SK-MEL-5 (cell line): ENCODE results near the gene G0S2. TPM values are rescaled to one million over a fixed set of nuclear protein-coding genes. Genes with fewer than 3 reads are reported as not detected.

ENCODE experiments used
- DNase-seq: peaks from one replicate; pipeline ENCODE4 v3.0.0-alpha.2; 2016; ENCODE audit warnings: low read depth, low spot score
- in situ Hi-C: cut with HindIII; loops from 2 replicates; pipeline ENCODE4 v1.10.0; 2016; ENCODE audit warnings: low sequenced_read_pairs, high pct_unique_total_duplicates, low pct_unique_long_range_greater_than_20kb
- polyA plus RNA-seq, 2 experiments: library from polyadenylated mRNA; depleted of rRNA; stranded (reverse); fragments of >200 nt; gene quantifications; 2 replicates each; pipeline ENCODE4 v1.2.3, GENCODE V29; 2015
- total RNA-seq: library from RNA; depleted of rRNA; stranded (reverse); fragments of >200 nt; shearing (Covaris generic); gene quantifications from 2 replicates; pipeline ENCODE4 v1.2.3, GENCODE V29; 2014; rRNA removed

G0S2 gene, protein sequence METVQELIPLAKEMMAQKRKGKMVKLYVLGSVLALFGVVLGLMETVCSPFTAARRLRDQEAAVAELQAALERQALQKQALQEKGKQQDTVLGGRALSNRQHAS
- total RNA-seq: 0.18 TPM in 1 of 2 replicates, not detected in the other
- polyA plus RNA-seq (2015; cell fraction: cytosol; rRNA removed): 0.56 and 1.2 TPM in 2 replicates
- 0.33 TPM in 1 of 2 replicates, not detected in the other for polyA plus RNA-seq (2015; cell fraction: nucleus; rRNA removed)

DNA sequence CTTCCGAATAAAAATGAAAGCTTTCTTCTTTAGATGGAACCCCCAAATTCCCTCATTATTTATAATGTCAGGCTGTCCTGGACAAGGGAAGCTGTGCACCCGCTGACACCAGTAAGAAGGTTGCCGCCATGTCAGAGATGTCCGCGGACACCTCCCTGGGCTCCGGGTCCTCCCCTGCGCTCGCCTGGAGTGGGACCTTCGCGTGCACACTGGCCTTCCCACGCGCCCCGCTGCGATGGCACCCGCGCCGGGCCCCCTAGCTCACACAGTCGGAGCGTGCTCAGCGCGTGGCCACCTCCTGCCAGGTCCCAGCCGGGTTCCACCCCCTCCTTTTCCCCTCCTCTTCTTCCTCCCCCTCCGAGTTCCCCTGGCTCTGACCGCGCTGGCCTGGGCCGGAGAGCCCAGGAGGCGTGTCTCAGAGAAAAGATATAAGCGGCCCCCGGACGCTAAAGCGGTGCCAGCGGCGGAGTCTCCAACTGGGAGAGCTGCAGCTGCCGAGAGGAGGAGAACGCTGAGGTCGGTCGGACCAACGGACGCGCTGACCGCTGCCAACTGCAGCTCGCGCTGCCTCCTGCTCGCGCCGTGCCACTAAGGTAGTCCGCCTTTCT, at the start of gene G0S2:
G0S2 (plus strand) TSS at position 456 of the 608 bp plus-strand sequence. CDS start 273 bp downstream, outside the sequence.
- DNase-seq: no peak
- in situ Hi-C loops: no loop called here

DNA sequence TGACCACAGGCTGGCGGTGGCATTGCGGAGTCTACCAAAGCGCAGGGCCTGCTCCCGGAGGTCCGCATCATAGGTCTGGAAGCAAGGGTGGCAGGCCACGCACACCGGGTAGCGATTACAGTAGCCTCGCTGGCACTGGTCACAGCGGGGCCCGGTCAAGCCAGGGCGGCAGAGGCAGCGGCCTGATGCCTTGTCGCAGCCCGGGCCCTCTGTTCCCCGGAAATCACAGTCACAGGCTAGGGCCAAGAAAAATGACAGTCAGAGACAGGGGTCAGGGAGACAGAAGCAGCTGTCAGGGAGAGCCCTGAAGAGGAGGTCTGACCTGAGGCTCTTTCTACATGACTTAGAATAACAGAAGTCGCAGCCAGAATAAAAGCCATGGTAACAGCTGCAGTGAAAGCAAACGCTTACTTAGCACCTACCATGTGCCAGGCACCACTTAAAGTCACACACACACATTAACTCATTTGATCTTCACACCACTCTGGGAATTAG, 49.4 kb upstream of the G0S2 start:
- DNase-seq: no peak
- in situ Hi-C loops: no loop called here

DNA sequence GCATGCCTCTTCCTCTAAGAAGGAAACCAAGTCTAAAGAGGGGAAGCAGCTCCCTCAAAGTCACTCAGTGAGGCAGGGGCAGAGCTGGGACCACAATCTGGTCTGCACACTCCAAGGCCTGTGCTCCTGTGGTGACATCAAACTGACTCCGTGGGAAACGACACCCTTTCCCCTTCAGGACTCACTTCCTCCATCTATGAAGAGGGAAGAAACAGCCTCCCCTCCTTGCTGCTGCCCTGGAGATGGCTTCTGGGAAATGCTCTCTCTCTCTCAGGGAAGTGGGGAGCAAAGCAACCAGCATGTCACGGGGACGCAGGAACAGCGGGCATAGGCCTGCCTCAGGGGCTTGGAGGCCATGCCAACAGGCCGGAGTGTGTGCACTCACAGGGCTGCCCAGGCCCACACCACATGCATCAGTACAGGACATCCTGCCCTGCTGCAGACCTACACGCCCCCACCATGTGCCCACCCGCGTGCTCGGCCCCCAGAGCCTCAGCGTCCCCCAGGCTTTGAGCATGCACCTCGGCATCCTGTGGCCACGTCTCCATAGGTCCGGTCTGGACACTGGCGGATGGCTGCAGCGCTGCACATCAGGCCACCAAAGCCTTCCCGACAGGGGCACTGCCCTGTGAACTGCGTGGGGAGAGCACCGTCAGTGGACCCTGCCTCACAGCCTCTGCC, 48.7 kb upstream of the G0S2 start:
- in situ Hi-C loops: no loop called here
- no peak for DNase-seq

DNA sequence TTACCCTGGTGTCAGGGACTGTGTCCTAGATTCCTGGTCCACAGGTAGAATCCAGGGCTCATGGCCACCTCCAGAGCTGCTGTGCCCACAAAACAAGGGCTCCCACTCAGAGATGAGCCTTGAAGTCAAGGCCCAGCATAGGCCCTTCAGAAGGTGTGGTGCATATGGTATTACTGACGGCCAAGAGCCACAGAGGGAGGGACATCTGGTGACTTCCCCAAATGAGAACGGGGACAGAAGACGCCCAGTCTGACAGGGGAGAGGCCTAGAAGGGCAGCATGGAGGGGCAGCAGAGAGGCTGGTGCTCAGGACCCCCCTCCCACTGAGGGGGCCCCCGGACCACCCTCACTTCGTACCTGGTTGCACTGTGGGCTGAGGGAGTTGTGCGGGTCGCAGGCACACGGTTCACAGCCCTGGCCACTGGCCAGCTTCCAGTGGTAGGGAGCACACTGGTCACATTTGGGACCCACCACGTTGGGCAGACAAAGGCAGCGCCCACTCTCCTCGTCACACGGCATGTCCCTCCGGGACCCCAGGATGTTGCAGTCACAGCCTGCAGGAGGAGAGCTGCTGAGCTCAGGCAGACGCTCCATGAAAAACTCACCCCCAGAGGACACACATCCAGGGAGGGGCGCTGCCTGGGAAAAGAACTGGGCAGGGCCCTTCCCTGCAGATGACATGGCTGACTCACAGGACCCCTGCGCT, 48.0 kb upstream of the G0S2 start:
- DNase-seq: no peak
- in situ Hi-C loops: no loop called here

DNA sequence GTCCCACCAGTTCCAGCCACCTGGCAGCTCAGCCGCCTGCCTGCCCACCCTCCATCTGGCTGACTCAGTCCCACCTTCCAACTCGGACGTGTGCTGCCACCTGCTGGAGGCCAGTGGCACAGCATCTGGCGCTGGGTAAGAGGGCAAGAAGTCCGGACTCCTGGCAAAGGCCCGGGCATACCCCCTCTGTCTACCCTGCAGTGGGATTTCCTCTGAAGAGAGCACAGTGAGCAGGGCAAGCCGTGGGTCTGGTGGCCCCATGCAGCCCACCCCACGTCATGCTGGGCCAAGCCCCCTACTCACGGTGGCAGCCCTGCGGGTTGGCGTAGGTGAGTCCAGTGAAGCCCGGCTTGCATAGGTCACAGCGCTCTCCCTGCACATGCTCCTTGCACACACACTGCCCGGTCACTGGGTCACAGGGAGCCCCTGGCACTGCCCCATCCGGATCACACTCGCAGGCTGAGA, 47.4 kb upstream of the G0S2 start:
- peak; percentile 81 for DNase-seq
- in situ Hi-C loops: no loop called here

DNA sequence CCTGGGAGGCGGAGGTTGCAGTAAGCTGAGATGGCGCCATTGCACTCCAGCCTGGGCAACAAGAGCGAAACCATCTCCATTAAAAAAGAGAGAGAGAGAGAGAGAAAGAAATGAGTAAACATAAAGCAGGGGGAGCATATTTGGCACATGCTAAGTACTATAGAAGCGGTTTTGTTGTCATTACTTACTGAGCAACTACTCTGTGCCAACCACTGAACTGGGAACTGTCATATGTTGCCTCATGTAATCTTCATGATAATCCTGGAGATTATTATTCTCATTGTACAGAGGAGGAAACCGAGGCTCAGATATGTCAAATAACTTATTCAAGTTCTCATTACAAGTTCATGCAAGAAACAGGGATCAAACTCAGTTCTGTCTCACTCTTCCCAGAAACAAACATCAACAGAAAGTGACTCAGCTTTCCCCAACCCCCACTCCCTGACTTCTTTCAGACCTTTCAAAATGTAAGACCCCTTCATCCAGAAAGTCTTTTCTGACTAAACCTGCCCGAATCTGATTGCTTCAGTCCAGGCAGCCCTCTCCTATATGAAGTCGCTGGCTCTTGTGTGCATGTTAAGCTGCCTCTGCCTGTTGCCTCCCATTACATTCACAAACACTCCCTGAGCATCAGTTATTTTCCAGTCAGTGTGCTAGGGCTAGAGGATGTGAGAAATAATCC, 46.5 kb upstream of the G0S2 start:
- DNase-seq: no peak
- in situ Hi-C loops: no loop called here

DNA sequence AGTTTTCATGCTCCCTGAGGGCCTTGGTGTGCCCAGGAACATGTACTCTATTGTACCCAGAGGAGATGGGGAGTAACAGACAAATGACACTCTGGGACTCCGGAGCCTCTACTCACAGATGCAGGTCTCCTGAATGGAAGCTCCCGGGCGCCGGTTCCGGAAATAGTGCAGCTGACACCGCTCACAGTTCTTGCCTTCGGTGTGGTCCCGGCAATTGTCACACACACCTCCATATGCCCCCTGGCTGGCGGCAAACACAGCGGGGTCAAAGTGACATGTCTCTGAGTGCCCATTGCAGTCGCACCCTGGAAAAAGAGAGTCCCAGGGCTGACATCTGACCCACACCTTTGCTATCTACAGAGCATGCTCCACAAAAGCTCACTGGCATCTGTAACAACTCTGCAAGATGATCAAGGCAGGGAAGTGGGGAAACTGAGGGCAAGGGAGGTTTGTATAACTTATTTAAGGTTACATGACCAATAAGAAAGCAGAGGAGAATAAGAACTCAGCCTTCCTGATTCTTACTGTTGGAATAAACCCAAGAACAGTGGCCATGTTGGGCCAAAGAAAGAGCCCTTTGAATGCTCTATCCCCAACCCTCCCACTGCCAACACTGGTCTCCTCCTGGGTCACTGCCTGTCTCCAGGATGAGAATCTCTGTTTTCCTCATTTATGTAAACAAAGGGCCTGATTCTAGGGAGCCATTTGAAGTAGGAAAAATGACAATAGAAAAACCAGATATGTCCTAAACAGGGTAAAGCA, 45.4 kb upstream of the G0S2 start:
- no peak for DNase-seq
- in situ Hi-C loops: no loop called here

DNA sequence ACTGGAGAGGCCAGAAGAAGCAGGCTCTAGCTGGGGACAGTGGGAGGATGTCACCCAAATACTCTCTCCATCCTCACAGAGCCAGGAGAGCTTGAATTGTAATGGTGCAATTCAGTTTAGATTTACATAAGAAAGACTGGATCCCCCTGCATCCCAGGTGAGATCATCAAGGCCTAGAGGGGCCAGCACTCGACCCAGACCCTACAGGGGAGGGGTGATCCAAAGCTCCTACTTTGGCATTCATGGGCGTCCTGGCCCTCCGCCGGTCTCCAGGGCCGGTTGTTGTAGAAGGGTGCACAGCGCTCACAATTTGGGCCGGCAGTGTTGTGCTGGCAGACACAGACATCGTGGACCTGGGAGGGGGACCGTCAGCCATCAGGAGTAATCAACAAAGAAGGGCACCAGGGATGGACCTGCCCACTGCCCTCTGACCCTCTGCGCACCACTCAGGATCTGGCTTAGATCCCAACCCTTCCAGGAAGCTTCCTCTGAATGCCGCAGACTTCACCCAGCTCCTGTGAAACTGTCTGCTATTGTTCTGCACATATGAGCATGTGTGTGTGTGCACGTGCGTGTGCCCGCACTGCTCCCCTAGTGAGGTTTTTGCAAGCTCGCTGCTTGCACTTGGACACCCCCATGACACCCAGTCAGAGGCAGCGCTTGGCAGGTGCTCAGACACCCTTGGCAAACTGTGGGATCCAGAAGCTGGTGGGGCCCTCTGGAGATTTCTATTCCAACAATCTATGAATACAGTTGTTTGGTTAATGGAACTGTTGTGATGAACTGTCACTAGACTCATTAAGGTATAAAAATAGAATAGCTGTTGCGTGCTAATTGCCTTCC, 44.6 kb upstream of the G0S2 start:
- in situ Hi-C loops: no loop called here
- no peak for DNase-seq

DNA sequence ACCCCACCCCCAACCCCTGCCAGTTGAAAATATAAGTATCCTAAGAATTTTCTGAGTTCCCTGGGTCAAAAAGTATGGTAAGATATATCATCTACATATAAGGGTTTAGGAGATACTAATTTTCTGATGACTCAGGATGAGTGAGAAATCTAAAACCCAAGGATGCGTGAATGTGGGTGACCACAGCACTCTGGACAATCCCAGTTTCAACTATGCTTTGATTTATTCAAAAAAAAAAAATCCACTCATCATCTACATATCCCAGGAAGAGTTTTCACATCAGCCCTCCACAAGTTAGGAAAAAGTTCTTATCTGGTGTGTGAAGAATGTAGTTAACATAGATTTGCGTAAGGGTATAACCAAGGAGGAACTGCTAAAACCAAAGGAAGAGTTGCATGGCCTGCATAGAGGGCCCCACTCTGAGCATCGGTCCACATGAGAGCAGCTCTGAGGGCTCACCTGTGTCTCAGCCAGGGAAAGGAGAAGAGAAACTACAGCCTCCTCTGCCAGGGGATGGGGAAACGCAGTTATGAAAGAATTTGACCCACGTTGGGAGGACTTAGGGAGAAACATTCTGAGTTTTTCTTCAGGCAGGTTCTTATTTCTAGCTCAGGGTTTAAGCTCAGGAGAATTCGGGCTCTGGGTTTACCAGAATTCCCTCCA, 41.7 kb upstream of the G0S2 start:
- no peak for DNase-seq
- in situ Hi-C loops: no loop called here

DNA sequence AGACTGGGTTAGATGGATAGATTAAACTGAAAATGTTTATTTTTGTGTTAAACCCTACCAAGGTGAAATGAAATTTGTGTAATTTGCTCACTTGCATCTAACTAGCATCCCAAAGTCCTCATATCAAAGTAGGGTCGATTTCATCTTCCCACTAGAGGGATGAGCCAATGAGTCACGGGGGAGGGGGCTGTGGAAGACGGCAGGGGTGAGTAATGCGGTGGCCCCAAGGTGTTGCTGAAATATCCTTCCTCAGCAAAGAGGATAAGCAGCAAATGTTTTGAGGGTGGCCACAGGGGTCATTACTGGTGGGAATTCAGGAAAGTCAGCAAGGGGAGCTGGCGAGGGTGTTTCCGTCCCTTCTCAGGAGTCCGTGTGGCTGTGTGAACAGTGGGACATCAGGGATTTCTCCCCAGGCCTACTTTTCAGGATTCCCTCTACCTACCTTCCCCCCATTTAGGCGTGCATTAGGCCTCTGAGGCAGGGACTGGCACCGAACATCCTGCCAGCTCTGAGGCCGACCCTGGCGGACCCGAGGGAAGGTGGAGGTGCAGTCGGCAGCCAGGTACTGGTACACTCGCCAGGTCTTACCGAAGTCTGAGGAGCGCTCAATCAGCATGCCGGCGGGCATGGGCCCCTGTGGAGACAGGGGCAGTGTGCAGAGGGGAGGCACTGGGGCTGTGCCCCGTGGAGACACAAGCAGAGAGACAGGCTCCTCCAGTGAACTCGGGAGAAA, 41.0 kb upstream of the G0S2 start:
- in situ Hi-C loops: no loop called here
- no peak for DNase-seq

DNA sequence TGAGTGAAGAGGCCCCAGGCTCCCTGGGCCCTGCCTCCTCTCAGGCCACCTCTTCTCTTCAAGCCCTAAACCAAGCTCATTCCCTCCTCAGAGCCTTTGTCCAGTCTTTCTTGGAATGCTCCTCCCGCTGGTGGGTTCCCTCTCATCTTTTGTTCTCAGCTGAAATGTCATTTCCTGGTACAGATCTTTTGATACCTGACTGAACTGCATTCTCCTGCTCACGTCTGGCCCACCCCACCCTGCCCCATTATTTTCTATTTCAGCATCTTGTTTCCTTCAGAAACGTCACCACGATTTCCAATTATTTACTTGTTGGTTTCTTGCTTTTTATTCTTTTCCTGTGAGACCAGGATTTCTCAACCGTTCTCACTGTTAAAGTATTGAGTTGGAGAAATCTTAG, 39.4 kb upstream of the G0S2 start:
- in situ Hi-C loops: no loop called here
- DNase-seq: no peak

DNA sequence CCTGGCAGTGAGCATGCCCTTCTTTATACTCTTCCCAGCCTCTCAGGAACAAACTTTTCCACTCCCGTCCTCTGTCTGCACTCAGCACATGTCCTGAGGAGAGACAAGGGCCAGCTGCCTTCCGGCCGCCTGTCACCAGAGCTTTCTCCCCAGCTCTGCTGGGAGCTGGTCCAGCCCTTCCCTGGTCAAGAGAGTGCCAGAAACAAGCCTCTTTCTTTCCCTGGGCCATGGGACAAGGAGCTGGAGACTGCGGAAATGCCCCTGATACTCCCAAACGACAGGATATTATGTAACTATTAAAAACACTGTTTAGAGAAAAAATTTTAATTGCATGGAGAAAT, 33.4 kb upstream of the G0S2 start:
- no peak for DNase-seq
- in situ Hi-C loops: no loop called here

DNA sequence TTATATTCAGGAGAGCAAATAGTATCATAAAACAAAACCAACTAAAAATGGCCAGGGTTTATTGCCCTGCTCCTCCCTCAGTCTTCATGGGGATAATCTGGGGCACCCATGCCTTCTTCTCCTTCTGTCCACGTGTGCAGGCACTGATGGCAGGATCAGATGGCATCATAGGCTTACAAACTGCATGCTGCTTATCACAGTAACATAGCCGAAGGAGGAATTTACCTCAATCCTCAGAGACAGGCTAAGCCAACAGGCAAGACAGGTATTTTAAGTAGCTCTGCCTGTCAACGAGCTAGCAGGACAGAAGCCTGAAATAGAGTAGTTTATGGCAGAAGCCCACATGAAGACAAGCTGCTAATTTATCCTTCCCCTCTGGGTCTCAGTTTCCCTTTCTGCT, 32.4 kb upstream of the G0S2 start:
- in situ Hi-C loops: no loop called here
- DNase-seq: no peak

DNA sequence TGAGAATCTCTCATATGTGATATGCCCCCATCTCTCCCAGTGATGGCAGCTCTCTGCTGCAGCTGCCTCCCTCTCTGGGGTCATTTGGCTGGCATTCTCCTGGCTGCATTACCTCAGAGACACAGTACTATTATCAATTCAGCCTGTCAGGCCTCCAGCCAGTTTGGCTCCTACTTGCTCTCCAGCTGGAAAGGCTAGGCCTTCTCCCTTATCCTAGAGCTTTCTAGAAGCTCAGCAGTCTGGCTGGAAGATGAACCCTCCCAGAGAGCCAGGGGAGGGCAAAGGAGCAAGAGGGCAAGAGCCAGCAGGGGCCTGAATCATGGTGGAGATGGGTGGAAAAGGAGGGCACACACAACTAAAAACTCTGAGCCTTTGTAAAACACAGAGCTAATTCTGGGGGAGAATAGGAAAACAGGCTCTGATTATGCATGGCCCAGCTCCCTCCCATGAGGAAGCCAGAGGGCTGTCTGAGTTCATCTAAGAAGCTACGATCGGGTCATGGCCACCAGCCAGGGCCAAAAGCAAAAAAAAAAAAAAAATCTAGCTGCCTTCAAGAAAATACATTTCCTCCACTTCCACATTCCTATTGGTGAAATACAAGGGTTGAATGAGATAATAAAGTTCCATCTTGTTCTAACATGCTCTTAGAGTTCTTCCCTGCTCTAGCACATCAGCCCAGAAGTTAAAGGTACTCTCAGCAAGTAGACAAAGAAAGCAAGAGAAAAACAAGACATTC, 31.8 kb upstream of the G0S2 start:
- no peak for DNase-seq
- in situ Hi-C loops: no loop called here
